GM11168 (cell line): ENCODE data around the gene TNP2.

ENCODE experiments used
- in situ Hi-C: fragments of 300-500 bp; cut with MboI; formaldehyde crosslinking; loops from one replicate; pipeline ENCODE4 v1.12.0; 2022; ENCODE audit warnings: low sequenced_read_pairs; ENCODE audit not compliant: unreplicated experiment

The TNP2 gene

DNA sequence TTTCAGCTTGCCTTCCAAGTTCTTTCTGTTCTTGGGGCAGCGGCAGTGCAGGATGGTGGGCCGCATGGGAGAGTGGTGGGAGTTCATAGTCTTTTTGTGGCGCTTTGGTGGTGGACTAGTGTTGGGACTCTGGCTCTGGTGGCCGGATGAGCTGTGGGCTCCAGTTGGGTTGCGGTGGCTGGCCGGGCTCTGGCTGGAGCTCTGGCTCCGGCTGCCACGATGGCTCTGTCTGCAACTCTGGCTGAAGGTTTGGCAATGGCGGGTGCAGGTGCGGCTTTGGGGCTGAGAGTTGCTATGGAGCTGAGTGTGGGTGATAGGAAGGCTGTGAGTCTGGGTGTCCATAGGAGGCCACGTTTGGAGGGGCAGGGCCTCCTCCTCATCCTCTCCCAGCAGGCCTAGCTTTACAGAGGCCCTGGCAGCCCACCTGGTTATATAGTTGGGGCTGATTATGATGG, at the start of gene TNP2:
TSS of gene TNP2 (minus strand) at position 405 of the 455 bp plus-strand sequence. CDS start at position 342, 63 bp downstream.
- in situ Hi-C loops, result no loop called here

DNA sequence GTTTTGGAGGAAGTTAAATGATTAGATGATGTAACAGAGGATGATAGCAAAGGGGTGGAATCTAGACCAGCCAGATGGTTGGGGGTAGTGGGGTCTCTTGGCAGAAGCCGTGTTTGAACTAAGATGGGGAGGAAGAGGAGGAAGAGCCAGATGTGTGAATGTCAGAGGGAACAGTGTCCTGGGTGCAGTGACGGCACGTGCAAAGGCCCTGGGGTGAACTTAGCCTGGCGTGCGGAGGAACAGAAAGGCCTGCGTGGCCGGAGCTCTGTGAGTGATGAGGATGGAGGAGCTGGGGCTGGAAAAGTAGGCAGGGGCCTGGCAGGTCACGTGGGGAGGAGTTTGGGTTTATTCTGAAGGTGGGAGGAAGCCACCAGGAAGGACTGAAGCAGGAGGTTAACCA, 49.7 kb upstream of the TNP2 start:
- in situ Hi-C loops, result no loop called here

DNA sequence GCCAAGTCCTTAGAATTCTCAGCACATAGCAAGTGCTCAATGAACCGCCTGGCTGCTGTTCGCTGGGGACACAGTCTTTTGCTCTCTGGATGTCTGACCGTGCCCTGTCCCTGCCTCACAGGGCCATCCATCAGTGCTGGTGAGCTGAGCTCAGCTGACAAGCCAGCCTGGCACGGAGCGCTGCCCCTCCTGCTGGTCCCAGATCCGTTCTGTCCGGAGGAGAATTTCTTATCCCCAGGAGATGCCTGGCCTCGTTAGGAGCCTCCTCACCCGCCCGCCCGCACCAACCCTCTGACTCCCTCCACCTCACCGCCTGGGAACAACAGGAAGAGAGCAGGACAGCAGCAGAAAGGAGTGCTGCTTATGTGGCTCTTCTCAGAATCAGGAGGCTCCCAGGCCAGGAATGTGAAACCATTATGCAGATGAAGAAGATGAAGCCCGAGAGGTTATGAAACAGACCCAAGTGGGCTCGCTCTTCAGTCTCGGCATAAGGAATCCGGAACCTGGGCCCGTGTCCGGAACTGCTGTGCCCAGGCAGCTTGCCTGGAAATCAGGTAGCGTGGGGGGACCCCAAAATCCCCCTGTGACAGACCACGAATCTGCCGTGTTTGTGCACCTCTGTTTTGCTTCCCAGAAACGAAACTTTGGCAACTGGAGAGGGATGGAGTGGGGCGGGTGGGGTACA, 47.3 kb upstream of the TNP2 start:
- in situ Hi-C loops, result no loop called here

DNA sequence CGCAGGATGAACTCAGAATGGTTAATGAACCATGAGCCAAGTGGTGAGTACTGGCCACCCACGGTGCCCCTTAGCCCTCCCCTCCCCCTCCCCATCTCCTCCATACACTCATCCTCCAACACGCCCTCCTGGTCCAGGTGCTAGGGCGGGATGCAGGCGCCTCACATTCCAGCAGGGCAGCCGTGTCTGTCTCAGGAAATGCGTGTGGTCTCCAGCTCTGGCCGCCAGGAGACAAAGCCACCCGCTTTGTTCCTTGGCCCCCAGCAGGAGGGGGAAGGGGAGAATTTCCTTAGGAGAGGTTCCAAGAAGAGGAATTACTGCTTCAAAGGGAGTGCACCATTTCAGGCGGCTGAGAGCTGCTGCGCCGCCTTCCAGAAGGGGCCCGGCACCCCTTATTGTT, 46.4 kb upstream of the TNP2 start:
- in situ Hi-C loops, result no loop called here

DNA sequence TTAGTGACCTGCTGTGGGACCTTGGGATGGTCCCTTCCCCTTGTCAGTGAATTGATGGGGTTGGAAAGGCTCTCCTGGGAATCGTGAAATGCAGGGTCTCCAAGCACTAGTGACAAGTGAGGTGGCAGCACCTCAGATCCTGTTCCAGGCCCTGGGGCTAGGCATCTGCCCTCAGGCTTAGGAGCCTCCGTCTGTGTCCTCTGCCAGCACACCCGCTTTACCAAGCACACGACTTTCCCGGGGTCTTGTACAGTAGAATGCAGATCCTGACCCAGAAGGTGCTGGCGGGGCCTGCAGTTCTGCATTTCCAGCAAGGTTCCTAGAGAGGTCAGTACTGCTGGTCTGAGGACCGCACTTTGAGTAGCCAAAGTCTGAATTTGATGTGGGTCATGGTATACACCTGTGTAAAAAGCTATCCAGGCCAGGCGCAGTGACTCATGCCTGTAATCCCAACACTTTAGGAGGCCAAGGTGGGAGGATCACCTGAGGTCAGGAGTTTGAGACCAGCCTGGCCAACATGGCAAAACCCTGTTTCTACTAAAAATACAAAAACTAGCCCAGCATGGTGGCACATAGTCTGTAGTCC, 45.3 kb upstream of the TNP2 start:
- in situ Hi-C loops, result no loop called here

DNA sequence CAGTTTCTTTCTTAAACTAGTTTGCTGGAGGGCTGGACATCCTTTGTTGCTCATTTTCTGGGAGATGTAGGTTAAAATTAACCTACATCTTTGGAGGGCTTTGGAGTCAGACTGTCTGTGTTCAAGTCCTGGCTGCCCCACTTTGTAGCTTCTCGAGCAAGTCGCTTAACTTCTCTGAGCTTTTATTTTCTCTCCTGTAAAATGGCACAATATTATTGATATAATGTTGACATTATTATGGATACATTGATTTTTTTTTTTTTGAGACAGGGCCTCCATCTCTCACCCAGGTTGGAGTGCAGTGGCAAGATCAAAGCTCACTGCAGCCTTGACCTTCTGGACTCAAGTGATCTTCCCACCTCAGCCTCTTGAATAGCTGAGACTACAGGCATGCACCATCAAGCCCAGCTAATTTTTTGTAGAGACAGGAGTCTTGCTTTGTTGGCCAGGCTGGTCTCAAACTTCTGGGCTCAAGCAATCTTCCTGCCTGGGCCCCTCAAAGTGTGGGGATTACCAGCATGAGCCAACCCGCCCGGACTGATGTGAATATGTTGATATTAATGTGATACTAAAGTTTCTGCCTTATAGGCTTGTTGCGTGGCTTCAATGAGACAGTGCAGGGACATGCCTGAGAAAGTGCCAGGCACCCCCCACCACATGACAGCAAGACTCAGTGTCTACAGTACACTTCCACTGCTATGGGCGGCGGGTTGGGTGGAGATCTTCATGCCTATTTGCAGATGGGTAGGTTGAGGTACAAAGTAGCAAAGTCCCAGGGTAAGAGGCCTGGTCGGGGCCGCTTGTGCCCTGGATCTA, 44.6 kb upstream of the TNP2 start:
- in situ Hi-C loops, result no loop called here

DNA sequence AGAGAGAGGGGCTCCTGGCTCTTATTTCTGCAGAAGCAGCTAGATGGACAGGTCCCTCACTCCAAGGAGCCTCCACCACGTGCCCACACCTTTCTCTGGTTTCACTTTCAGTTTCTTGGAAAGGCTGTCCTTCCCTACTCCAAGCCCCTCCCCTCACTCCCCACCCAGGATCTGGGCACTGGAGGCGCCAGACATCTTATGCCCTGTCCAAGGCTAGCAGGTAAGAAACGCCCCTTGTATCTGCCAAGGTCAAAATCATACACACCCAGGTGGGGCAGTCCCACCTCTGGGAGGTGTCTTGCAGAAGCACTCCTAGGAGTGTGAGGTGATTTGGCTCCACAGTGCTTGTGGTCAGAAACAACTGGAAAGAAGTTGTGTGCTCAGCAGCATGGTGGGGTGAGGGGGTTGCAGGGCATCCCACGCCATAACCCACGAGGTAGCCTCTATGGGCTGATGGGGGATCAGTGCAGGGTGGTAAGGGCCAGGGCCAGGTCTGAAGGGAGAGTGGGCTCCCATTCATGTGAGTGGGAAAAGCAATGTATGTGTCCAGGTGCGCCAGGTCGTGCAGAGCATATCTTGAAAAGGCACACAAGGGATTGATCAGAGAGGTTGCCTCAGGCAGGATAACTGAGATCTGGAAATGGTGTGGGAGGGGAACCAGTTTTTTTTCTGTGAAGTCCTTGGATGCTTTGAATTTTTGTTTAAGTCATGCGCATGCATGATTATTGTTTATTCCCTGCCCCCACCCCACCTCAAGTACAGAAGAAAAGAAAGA, 43.8 kb upstream of the TNP2 start:
- in situ Hi-C loops, result no loop called here

DNA sequence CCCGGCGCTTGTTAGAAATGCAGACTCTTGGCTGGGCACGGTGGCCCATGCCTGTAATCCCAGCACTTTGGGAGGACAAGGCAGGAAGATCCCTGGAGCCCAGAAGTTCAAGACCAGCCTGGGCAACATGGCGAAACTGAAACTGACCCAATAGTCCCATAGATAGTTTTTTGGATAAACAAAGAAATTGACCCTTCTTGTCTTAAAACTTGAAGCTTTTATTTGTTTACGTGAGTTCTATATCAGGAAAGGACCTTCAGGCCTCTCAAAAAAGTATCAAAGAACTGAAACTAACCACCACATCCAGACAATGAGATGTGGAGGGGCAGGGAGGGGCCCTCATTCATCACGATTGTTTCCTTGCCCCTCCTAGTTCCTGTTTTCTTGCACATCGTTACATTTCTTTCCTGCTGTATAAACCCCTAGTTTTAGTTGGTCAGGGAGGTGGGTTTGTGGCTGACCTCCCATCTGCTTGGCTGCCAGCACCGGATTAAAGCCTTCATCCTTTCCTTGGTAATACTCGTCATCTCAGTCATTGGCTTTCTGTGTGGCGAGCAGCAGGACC, 42.0 kb upstream of the TNP2 start:
- in situ Hi-C loops, result no loop called here

DNA sequence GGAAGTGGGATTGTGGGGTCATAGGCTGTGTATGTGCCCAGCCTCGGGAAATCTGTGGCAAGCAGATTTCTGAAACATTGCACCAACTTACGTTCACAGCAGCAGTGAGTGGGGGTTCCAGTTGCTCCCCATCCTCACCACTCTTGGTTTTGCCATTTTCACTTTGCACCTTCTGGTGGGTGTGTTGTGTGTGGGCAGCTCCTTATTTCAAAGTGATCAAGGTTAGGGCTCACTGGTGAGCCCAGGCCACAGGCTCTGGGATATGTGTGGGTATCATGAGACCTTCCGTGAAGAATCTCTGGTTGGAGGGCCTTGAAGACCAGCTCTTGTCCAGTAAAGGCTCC, 41.5 kb upstream of the TNP2 start:
- in situ Hi-C loops, result no loop called here

DNA sequence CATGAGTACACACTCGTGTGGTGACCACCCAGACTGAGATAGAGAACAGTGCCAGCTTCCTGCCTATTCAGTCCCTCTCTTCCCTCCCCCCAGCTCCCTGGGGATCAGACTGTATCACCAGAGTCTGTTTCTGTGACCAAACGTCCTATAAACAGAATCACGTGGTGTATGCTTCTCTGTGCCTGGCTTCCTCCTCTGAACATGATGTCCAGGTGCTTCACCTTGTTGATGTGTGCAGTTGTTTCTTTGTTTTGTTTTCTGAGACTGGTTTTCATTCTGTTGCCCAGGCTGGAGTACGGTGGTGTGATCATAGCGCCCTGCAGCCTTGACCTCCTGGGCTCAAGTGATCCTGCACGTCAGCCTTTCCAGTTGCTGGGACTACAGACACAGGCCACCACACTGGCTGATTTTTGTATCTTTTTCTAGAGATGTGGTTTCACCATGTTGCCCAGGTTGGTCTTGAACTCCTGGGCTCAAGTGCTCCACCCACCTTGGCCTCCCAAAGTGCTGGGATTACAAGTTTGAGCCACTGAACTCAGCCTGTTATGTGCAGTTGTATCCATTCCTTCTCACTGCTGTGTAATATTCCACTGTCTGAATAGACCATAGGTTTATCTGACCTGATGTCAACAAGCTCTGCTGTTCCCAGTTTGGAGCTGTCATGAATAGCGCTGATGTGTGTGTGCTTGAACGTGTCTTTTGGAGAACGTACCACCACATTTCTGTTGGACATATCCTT, 40.9 kb upstream of the TNP2 start:
- in situ Hi-C loops, result no loop called here

DNA sequence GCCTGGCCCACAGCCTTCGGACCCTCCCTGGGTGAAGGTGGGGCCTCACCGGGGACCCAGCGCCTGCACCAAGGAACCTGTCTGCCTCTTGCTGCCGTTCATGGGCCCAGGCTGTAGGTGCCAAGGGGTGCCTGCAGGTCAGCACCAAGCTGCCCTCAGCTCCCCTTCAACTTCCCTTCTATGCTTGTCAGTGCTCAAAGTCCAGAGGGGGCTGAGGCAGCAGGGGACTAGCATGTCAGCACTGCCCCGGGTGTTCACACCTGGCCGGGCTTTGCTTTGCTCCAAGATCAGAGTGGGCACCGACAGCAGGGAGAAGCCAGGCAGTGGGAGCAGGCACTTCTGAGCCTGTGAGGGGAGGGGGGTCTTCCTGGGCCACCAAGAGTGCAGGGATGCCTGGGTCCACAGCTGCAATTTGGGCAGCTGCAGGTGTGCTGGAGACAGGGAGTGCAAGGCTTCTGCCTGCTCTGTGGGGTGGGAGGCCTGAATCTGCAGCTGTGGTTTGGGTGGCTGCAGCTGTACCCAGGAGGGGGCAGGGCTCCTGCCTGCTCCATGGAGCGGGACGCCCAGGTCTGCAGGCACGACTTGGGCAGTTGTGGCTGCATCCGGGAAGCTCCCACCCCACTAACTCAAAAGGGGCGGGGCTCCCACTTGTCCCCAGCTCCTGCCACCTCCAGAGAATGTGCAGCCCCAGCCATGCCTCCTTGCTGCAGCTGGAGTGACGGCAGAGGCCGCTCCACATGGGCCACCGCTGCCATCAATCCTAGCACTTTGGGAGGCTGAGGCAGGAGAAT, 39.6 kb upstream of the TNP2 start:
- in situ Hi-C loops, result no loop called here

DNA sequence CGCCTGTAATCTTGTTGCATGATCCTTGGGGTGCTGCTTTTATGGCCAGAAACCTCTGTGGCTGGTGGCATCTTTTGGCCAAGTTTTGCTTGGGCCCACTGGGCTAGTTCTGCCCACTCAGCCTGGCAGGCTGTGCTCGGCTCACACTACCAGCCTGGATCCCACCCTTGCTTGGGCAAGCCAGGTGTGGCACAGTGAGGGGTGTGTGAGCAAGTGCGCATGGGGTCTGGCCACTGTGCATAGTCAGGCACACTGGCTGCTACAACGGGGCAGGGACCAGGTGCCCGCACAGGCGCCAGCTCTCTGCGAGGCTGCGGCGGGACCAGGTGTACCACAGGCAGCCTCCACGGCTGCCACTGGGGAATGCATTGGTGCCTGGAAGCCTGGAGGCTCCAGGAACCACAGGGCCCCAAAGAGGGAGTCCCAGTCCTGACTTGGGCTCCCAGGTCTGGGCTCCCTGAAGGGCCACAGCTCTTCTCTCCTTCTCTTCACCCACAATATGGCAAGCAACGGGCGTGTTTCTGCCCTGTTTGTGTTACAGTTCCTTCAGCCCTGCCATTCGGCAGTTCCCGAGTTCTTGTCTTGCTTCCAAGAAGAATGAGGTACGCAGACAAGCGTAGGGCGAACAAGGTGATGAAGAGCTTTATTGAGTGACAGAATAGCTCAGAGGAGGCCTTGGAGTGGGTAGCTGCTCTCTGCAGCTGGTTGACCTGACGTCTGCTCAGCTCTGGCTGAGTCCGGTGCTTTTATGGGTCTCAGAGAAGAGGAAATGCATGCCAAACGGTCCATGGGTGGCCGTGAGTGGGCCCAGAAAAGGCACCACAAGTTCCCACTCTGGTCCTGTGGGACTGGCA, 38.7 kb upstream of the TNP2 start:
- in situ Hi-C loops, result no loop called here

DNA sequence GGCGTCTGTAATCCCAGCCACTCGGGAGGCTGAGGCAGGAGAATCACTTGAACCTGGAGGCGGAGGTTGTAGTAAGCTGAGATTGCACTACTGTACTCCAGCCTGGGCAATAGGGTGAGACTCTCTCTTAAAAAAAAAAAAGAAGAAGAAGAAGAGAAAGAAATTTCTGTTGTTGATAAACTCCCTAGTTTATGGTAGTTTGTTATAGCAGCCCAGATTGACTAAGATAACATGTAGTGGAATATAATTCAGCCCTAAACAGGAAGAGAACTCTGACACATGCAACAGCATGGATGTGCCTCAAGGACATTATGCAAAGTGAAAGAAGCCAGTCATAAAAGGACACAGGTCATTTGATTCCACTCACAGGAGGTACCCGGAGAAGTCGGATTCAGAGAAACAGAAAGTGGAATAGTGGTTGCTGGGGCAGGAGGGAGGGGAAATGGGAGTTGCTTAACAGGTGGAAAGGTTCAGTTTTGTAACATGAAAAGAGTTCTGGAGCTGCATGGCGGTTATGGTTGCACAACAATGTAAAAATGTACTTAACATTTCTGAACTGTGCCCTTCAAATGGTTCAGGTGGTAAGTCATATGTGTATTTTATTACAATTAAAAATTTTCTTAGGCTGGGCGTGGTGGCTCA, 38.0 kb upstream of the TNP2 start:
- in situ Hi-C loops, result no loop called here

DNA sequence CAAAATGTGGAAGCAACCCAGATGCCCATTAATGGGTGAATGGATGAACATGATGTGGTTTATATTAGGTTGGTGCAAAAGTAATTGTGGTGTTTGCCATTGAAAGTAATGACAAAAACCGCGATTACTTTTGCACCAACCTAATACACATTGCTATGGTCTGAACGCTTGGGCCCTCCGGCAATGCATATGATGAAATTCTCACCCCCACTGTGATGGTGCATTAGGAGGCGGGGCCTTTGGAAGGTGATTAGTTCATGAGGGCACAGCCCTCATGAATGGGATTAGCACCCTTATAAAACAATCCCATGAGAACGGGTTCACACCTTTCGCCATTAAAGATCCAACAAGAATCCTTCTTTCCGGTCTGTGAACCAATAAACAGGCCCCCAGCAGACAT, 37.3 kb upstream of the TNP2 start:
- in situ Hi-C loops, result no loop called here

DNA sequence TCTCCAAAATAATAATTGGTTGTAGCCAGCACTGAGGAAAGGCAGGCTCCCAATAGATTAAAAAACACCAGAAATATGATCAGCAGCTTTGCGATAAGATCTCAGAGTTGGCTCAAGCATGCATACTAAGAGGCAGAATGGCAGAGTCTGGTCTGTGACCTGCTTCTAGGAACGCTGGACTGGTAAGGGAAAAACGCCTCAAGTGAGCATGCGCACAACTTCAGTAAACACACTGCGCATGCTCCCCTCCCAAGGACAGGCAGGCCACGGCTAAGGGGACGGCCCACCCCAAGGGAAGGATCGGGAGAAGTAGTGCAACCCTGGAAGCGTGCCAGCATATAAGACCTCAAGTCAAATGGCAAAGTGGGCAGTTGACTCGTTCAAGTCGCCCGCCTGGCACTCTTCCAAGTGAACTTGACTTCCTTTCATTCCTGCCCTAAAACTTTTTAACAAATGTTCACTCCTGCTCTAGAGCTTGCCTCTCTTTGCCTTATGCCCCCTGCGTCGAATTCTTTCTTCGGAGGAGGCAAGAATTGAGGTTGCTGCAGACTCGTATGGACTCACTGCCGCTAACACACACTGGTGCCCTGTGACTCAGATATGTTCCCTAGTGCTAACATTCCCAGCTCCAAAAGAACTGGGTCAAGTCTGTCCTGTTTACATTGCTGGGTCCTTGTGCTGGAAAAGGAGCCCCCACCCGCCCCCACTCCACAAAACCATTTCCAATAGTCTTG, 34.4 kb upstream of the TNP2 start:
- in situ Hi-C loops, result no loop called here

DNA sequence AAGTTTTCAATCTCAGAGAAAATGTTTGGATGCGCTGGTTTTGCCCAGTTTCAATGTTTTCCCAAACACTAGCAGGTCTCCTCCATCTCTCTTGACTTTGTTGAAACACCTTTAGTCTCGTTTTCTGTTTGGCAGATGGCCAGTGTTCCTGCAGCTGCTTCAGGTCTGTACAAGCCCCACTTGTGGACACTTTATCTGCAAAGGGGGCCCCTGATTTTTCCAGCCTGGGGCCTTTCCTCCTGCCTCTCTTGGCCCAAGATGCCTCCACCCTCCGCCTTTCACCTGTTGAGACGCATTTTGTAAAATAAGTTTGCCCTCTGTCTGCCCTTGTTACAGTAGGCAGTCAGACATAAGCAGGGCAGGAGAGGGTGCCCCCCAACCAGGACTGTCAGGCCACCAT, 33.9 kb upstream of the TNP2 start:
- in situ Hi-C loops, result no loop called here
